GM18508 (cell line): Measurements from ENCODE around the gene PIK3CB.

ENCODE experiments used
- ATAC-seq: cut with Tn5 transposase; IDR thresholded peaks from one replicate; pipeline ENCODE4 v1.9.1; 2021; ENCODE audit warnings: moderate number of reproducible peaks; ENCODE audit not compliant: insufficient read depth, unreplicated experiment

PIK3CB gene

GRCh38 chr3:138834596-138835396 lies at the start of gene PIK3CB:
Gene PIK3CB, minus strand, starts transcription at chr3:138834928. Its CDS starts 75,585 bp downstream, at chr3:138759343.
- ATAC-seq: no peak

GRCh38 chr3:138881233-138881632 lies 46.5 kb upstream of the PIK3CB start:
- no peak for ATAC-seq

DNA sequence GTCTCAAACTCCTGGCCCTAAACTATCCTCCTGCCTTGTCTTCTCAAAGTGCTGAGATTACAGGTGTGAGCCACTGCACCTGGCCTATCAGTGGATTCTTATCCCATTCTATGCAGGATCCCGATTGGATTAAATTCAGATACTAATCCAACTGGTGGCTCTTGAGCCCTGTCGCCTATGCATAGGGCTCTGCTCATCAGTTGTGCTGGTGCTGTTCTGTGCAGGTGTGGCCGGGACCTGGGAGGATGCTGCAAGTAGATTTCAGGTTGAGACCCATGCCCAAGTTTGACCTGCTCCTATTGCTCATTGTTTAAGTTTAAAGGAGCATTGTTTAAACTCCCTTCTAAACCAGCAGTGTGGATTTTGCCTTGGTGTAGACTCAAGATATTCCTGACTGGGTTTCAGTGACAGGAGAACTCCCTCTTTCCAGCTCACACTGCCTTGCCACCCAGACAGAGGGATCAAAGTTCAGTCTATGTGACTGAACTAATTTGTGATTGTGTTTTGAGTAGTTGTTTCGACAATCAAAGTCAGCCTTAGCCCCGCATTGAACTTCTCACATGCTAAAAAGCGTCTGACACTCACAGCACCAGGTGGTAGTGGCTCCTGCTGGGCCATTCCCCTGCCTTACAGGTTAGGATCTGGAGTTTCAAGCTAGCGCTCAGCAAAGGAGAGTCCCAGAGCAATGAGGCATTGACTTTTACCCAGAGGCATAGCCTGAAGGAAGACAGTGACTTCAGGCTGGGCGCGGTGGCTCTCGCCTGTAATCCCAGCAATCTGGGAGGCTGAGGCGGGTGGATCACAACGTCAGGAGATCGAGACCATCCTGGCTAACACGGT lies 45.0 kb upstream of the PIK3CB start:
- ATAC-seq: no peak

DNA sequence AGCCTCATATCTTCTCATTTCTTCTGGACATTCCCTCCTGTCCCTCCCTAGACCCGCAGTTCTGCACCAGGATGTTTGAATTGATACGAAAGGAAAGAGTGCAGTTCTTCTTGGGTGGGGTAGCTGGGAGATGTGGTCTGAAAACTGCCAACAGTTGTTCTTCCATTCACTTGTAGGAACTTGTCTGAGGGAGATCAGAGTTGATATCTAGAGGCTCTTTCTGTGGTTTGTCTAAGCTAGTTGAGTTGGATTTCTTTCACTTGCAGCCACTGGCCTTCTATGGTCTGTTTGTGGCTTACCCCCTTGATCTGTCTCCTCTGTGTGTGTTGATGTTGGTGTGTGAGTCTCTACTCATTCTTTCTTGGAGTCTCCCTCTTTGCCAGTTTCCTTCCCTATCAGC lies 42.5 kb upstream of the PIK3CB start:
- ATAC-seq: no peak

DNA sequence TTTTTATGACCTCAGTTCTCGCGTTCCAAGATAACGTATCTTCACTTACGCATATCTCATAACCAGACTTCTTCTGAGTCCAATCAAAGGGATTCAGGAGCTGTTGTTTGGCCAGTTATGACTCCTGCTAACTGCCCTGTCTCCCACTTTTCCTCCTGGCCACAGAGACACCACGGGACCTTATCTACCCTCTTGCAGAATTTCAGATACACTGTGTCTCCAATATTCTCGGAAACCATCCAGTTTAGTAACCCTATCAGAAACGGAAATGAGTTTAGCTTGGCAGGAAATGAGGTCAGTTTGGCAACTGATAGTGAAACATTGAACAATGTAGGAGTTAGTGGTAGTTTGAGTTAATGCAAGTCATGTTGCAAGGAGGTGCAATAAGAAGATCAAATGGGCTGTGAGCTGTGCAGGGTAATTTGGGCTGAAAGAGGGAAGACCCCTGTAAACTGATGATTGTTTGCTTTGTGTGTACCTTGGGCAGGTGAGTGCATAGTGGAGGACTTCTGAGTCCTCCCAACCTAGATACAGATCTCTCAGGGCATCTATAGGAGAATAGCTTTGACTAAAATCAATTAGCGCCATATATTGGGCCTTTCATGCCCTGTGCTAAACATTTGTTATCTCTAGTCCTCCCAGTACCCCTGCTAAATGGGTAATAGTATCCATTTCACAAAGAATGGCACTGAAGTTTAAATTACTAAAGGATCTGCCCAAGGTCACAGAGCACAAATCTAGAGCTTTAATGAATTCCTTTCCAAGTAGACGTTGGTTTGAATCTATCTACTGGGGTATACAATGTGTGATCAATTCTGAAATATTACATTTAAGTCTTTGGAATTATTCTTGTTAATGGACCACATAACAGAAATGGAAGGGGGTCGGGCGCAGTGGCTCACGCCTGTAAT lies 41.3 kb upstream of the PIK3CB start:
- ATAC-seq: no peak

- no peak for ATAC-seq
Measured at GRCh38 chr3:138875096-138875753, 40.5 kb upstream of the PIK3CB start.

GRCh38 chr3:138873471-138874278 lies 38.9 kb upstream of the PIK3CB start:
- no peak for ATAC-seq

DNA sequence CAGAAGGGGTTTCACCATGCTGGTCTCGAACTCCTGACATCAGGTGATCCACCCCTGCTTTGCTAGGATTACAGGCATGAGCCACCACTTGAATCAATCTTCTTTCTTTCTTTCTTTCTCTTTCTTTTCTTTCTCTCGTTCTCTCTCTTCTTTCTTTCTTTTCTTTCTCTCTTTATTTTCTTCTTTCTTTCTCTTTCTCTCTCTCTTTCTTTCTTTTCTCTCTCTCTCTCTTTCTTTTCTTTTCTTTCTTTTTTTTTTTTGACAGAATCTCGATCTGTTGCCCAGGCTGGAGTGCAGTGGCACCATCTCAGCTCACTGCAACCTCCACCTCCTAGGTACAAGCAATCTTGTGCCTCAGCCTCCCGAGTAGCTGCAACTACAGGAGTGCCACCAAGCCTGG lies 37.9 kb upstream of the PIK3CB start:
- no peak for ATAC-seq

DNA sequence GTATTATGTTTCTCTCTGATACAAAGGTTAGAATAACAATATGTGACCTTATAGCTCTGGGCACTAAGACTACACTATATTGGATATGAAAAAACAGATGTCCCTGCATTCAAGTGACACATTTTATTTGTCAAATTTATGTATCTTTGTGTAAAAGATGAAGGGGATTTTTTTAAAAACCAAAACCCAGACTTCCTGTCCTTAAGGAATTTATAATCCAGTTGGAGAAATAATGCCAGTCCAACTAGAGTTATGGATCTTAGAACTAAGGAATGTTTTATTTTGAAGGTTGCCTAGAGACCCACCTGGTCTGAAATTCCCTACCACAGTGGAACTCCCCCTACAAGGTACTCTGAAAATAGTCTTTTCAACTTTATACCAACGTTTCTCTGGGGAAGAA lies 33.3 kb upstream of the PIK3CB start:
- no peak for ATAC-seq

DNA sequence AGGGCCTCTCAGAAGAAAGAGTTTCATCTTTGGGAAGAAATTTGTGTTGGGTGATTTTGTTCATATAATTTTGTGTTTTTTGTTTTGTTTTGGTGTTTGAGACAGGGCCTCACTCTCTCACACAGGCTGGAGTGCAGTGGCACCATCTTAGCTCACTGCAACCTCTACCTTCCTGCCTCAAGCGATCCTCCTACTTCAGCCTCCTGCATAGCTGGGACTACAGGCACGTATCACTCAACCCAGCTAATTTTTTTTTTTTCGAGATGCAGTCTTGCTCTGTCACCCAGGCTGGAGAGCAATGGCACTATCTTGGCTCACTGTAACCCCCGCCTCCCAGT lies 29.0 kb upstream of the PIK3CB start:
- no peak for ATAC-seq

DNA sequence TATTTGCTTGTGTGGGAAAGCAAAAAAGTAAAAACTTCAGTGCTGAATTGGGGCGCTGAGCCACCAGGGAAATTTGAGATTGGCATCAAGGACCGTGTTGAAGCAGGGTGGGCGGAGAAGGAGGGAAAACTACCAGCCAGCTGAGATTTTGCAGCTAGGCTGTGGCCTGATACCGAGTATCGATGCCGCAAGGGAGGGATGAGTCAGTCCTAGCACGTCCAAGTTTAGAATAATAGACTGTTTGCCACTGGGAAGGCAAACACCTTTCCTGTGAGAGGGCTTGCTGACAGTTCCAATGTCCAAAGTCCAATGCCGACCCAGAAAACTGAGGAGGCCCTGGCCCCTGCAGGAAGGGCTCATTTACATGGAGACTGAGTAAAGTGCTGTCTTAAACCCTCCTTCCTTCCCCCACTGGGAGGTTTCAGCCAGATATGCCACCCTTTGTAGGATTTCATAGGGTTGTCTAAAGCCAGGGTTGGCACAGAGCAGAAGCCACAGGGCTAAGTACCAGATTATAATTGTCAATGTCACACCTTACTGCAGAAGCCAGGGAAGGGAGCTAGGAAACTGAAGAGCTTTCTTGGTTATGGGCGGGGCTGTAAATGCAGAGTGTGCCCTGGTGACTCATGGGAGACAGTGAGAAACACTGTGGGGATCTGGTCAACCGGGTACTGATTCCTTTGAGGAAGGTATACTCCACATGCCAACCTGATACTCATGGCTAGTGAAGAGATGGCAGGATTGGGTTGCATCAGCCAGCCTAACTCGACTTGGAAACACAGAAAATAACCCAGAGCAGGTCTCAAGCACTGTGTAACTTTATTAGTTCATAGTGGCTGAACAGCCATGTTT lies 28.4 kb upstream of the PIK3CB start:
- ATAC-seq: no peak

GRCh38 chr3:138862531-138862923 lies 27.8 kb upstream of the PIK3CB start:
- ATAC-seq: no peak

- ATAC-seq: no peak
Measured at GRCh38 chr3:138861798-138862197, 27.1 kb upstream of the PIK3CB start.

GRCh38 chr3:138856799-138857198 lies 22.1 kb upstream of the PIK3CB start:
- no peak for ATAC-seq

- ATAC-seq: no peak
Measured at GRCh38 chr3:138854940-138855339, 20.2 kb upstream of the PIK3CB start.

- no peak for ATAC-seq
Measured at GRCh38 chr3:138854204-138854603, 19.5 kb upstream of the PIK3CB start.

DNA sequence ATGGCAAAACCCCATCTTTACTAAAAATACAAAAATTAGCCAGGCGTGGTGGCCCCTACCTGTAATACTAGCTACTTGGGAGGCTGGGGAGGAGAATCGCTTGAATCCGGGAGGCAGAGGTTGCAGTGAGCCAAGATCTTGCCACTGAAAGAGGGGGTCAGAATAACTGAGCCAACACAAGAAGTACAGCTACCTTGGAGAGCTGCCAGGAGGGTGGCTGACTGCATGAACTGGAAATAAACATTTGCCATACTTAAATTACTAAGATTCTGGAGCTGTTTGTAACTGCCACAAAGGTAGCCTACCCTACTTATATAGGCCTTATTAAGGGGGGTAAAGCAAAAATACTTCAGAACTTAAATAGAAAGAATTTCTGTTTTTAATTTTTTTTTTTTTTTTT lies 15.4 kb upstream of the PIK3CB start:
- no peak for ATAC-seq

DNA sequence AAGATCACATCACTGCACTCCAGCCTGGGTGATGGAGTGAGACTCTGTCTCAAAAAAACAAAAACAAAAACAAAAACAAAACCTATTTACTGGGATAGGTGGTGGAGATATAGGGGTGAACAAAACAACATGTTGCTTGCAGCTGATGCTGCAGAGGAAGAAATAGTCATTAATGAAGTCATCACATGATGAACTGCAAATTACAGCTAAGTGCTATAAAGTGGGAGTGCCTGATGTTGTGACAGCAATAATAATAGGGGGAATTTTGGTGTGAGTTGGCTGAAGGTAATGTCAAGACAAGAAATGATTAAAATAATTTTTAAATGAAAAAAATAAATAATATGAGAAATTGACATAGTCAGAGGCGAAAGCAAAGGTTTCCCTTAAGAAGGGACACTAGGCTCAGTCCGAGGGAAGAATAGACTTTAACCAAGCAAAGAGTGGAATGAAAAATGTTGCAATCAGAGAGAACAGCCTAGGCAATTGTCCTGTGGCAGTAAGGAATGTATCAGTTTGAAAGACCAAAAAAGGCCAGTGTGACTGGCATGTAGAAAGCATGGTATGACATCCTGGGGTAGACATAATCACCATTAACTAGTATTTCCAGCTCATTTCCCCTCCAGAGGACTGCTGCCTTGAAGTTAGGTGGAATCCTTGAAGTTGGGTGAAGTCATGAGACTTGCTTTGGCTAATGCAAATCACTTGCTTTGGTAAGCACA lies 14.7 kb upstream of the PIK3CB start:
- no peak for ATAC-seq
